Tibial artery (tissue), 4 donors: ENCODE results near the gene NEU4.
"Not testable (repeated sequence)": the region's sequence is repeated elsewhere in the genome, so short reads cannot be mapped to it uniquely, and the experiment has no call there.

ENCODE experiments used
- DNase-seq, 2 donors: peaks; one replicate each; pipeline ENCODE4 v3.0.0-alpha.2; 2019
- H3K27ac ChIP-seq, 2 donors: fragments of 200-600 bp; sonication (generic) in 1 of 2; 1 replicate in 1 of 2; 2 replicates in 1 of 2; pipeline ENCODE4 v1.5.1; 2018 to 2019; ENCODE audit warnings: mild to moderate bottlenecking in 1 of 2
- H3K27me3 ChIP-seq, 2 donors: fragments of 200-600 bp; sonication (generic) in 1 of 2; one replicate each; pipeline versions ENCODE4 v1.5.1 to v1.6.0; 2016 to 2019
- H3K36me3 ChIP-seq, 3 donors: fragments of 200-600 bp; sonication (generic) in 2 of 3; one replicate each; pipeline ENCODE4 v1.5.1; 2016 to 2019; ENCODE audit warnings: mild to moderate bottlenecking in 2 of 3
- H3K4me1 ChIP-seq, 4 donors: fragments of 200-600 bp; sonication (generic) in 2 of 4; 1 replicate in 3 of 4; 2 replicates in 1 of 4; pipeline ENCODE4 v1.5.1; 2016 to 2019
- H3K4me3 ChIP-seq, 2 donors: fragments of 200-600 bp; sonication (generic) in 1 of 2; 1 replicate in 1 of 2; 2 replicates in 1 of 2; pipeline ENCODE4 v1.5.1; 2018 to 2019; ENCODE audit warnings: mild to moderate bottlenecking in 2 of 2
- H3K9me3 ChIP-seq, 3 donors: fragments of 200-600 bp; sonication (generic) in 1 of 3; one replicate each; pipeline ENCODE4 v1.5.1; 2016 to 2019
- intact Hi-C: fragments of 100-400 bp; cut with DNase I; formaldehyde crosslinking; loops from one replicate; pipeline ENCODE4 v1.15.0; 2023; ENCODE audit warnings: low total_unique reads
- TF ChIP-seq, protein P1 (sequence below), 2 experiments: fragments of 200-600 bp in 1 of 2; fragments of 450-650 bp in 1 of 2; IDR thresholded peaks; one replicate each; pipeline ENCODE4 v1.5.1; 2017 to 2019; ENCODE audit warnings: antibody characterized with exemption in 2 of 2, mild to moderate bottlenecking in 1 of 2, moderate library complexity in 1 of 2

Gene NEU4

GRCh38 chr2:241808721-241809382, at the start of gene NEU4:
NEU4 (plus strand) TSS chr2:241809193; CDS start chr2:241814485, 5,292 bp downstream.
- TF ChIP-seq, protein P1, sequence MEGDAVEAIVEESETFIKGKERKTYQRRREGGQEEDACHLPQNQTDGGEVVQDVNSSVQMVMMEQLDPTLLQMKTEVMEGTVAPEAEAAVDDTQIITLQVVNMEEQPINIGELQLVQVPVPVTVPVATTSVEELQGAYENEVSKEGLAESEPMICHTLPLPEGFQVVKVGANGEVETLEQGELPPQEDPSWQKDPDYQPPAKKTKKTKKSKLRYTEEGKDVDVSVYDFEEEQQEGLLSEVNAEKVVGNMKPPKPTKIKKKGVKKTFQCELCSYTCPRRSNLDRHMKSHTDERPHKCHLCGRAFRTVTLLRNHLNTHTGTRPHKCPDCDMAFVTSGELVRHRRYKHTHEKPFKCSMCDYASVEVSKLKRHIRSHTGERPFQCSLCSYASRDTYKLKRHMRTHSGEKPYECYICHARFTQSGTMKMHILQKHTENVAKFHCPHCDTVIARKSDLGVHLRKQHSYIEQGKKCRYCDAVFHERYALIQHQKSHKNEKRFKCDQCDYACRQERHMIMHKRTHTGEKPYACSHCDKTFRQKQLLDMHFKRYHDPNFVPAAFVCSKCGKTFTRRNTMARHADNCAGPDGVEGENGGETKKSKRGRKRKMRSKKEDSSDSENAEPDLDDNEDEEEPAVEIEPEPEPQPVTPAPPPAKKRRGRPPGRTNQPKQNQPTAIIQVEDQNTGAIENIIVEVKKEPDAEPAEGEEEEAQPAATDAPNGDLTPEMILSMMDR (IDR thresholded peaks at IDR 0.05), result no peak
- H3K4me3 ChIP-seq, result no peak within 1 kb of the TSS
- no peak for DNase-seq

GRCh38 chr2:241759893-241760292, 49.1 kb upstream of the NEU4 start:
- H3K27me3 ChIP-seq, H3K27ac ChIP-seq, H3K4me3 ChIP-seq, H3K9me3 ChIP-seq, intact Hi-C loops, DNase-seq, H3K4me1 ChIP-seq: not testable (repeated sequence)
- peaks cover 14 to 72% (median 39%) of the 10 kb centered on the region in 3 donors for H3K36me3 ChIP-seq

More at GRCh38 chr2:241808721-241809382, at the start of gene NEU4:
- no peak within 1 kb of the TSS for H3K27ac ChIP-seq
- peaks cover 0 to 50% of the 10 kb centered on the region in 2 donors for H3K27me3 ChIP-seq
- no peaks in the 10 kb centered on the region for H3K9me3 ChIP-seq
- H3K36me3 ChIP-seq, result no peaks in the 10 kb centered on the region
- intact Hi-C loops, result no loop called here
- peaks cover 0 to 28% (median 13%) of the 10 kb centered on the region in 4 donors for H3K4me1 ChIP-seq

GRCh38 chr2:241760301-241760771, 48.7 kb upstream of the NEU4 start:
- TF ChIP-seq, protein P1 (IDR thresholded peaks at IDR 0.05), result no peak
- Histone ChIP-seq H3K4me3 (no peak overlapping the region), H3K27me3 (no peaks in the 10 kb centered on the region), H3K9me3 (no peaks in the 10 kb centered on the region), H3K36me3 (peaks cover 10 to 67% (median 36%) of the 10 kb centered on the region in 3 donors), H3K4me1 (no peaks in the 10 kb centered on the region), H3K27ac (no peak overlapping the region)
- intact Hi-C loops, result no loop called here
- peak in 1 of 2 donors; percentile 48 for DNase-seq

DNA sequence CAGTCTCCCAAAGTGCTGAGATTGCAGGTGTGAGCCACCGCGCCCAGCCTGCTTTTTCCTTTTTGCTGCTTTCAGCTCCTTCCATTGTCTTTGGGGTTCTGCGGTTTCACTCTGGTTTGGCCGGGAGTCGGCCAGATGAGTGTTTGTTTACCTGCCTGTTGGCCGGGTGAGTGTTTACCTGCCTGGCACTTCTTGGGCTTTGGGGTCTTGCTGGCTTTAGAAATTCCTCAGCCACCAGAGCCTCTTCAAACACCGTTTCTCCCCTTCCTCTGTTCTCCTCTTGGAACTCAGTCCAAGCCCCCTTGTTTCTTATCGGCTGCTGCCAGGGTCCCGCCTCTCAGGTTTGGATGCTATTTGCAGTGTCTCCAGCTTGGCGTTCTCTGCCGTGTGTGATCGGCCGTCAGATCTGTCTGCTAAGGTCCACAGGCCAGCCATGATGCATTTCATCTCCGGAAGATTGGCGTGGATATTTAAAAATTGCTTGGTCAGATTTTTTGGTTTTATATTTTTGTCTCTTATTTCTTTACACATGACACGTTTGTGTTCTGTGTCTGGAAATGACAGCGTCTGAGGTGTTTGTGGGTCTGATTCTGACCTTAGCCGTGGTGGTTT, 46.6 kb upstream of the NEU4 start:
- intact Hi-C loops, result no loop called here
- no peak overlapping the region for H3K4me3 ChIP-seq
- DNase-seq, result peak in 1 of 2 donors; percentile 9
- H3K9me3 ChIP-seq, result no peaks in the 10 kb centered on the region
- H3K27me3 ChIP-seq, result no peaks in the 10 kb centered on the region
- H3K36me3 ChIP-seq, result peaks cover 4 to 47% (median 15%) of the 10 kb centered on the region in 3 donors
- no peaks in the 10 kb centered on the region for H3K4me1 ChIP-seq
- TF ChIP-seq, protein P1 (IDR thresholded peaks at IDR 0.05), result no peak
- no peak overlapping the region for H3K27ac ChIP-seq

DNA sequence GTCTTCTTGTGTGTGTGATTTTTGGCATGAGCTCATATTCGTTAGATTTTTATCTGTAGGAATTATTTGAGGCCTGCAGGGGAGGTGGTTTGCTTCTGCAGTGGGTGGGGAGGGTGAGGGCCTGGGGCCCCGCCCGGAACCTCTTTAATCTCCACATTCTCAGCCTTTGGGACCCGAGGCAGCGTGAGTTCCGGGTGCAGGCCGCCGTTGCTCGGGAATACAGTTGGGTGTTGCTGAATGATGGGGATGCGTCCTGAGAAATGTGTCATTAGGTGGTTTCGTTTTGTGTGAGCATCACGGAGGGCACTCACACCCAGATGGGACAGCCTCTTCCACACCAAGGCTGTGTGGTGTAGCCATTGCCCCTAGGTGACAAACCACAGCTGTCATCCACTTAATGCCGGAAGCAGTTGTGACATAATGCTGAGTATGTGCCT, 46.0 kb upstream of the NEU4 start:
- peak in 1 of 2 donors; percentile 60 for DNase-seq
- Histone ChIP-seq H3K36me3 (peaks cover 4 to 47% (median 14%) of the 10 kb centered on the region in 3 donors), H3K4me3 (no peak overlapping the region), H3K27ac (no peak overlapping the region), H3K4me1 (no peaks in the 10 kb centered on the region), H3K9me3 (no peaks in the 10 kb centered on the region), H3K27me3 (no peaks in the 10 kb centered on the region)
- intact Hi-C loops, result no loop called here
- TF ChIP-seq, protein P1 (IDR thresholded peaks at IDR 0.05), result no peak
